HCT116 (cell line): Measurements from ENCODE around the gene CD164. TPM values are rescaled to one million over a fixed set of nuclear protein-coding genes. Genes with fewer than 3 reads are reported as not detected.

Experiments used
- CBX3 ChIP-seq: IDR thresholded peaks from 2 replicates; pipeline ENCODE4 v1.6.1; 2012; ENCODE audit warnings: low read depth
- EGR1 ChIP-seq: IDR thresholded peaks from 2 replicates; pipeline ENCODE4 v1.6.1; 2012; ENCODE audit warnings: low read depth
- ELF1 ChIP-seq: IDR thresholded peaks from 2 replicates; pipeline ENCODE4 v1.6.1; 2012; ENCODE audit warnings: low read depth, borderline replicate concordance
- EZH2 ChIP-seq: fragments of 200-600 bp; sonication (generic); IDR thresholded peaks from 2 replicates; pipeline ENCODE4 v1.6.1; 2017; ENCODE audit warnings: antibody characterized with exemption, mixed run types
- EZH2phosphoT487 ChIP-seq: fragments of 200-600 bp; IDR thresholded peaks from 2 replicates; pipeline ENCODE4 v1.6.1; 2018; ENCODE audit warnings: antibody characterized with exemption, borderline replicate concordance
- JUND ChIP-seq: IDR thresholded peaks from 2 replicates; pipeline ENCODE4 v1.6.1; 2012
- POLR2A ChIP-seq: IDR thresholded peaks from 2 replicates; pipeline ENCODE4 v1.7.0; 2011; ENCODE audit warnings: borderline replicate concordance; ENCODE audit not compliant: insufficient read depth, insufficient read length; ENCODE audit errors: extremely low read depth
- POLR2AphosphoS5 ChIP-seq: IDR thresholded peaks from 2 replicates; pipeline ENCODE4 v1.6.1; 2011; ENCODE audit warnings: mild to moderate bottlenecking, low read depth, low read length, moderate library complexity
- RAD21 ChIP-seq: IDR thresholded peaks from 2 replicates; pipeline ENCODE4 v1.6.1; 2012; ENCODE audit warnings: low read depth, mild to moderate bottlenecking
- REST ChIP-seq: IDR thresholded peaks from 2 replicates; pipeline ENCODE4 v1.6.1; 2012; ENCODE audit warnings: low read depth
- SIN3A ChIP-seq: IDR thresholded peaks from 2 replicates; pipeline ENCODE4 v1.6.1; 2012; ENCODE audit warnings: low read depth
- YY1 ChIP-seq: IDR thresholded peaks from 2 replicates; pipeline ENCODE4 v1.6.1; 2011; ENCODE audit warnings: low read length, low read depth, moderate library complexity, mild to moderate bottlenecking; ENCODE audit not compliant: insufficient replicate concordance; ENCODE audit errors: extremely low read depth
- total RNA-seq: library from RNA; stranded (reverse); gene quantifications from one replicate; pipeline ENCODE4 v1.2.1, GENCODE V29; 2021; ENCODE audit not compliant: unreplicated experiment
- TF ChIP-seq, protein P1 (sequence below): IDR thresholded peaks from 2 replicates; pipeline ENCODE4 v1.6.1; 2012
- TF ChIP-seq, protein P2 (sequence below): IDR thresholded peaks from 2 replicates; pipeline ENCODE4 v1.6.1; 2012

Gene CD164
- total RNA-seq, 1 experiment from 2014 or later: 171 TPM

DNA sequence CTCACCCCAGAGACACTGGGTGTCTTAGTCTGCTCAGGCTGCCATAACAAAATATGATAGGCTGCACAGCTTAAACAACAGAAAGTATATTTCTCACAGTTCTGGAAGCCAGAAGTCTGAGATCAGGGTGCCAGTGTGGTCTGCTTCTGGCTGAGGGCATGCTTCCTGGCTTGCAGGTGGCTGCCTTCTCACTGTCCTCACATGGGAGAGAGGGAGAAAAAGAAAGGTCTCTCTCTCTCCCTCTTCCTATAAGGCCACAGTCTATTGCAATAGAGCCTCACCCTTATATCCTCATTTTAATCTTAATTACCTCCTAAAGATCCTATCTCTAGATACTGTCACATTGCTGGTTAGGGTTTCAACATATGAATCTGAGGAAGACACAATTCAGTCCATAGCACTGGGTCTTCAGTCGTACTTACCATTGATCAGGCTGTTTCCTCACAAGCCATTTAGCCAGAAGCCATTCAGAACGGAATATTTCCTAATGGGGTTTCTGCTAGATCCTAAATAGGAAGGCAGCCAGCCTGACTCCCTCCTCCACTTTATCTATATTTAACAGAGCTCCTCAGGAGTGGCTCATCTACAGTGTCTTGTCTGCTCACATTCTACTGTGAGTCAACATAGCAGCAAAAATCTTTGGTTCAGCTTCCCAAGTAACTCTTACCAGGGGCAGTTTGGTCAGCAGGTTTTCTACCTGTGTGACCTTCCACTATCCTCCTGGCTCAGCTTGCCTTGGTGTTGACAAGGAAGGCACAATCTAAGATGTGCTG lies 42.2 kb downstream of the CD164 start (continued):
- no peak for TF ChIP-seq REST
- no peak for TF ChIP-seq POLR2A
- TF ChIP-seq, protein P1, sequence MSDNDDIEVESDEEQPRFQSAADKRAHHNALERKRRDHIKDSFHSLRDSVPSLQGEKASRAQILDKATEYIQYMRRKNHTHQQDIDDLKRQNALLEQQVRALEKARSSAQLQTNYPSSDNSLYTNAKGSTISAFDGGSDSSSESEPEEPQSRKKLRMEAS: no peak
- TF ChIP-seq EZH2phosphoT487: no peak
- TF ChIP-seq, protein P2, sequence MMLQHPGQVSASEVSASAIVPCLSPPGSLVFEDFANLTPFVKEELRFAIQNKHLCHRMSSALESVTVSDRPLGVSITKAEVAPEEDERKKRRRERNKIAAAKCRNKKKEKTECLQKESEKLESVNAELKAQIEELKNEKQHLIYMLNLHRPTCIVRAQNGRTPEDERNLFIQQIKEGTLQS: no peak
- no peak for TF ChIP-seq RAD21
- no peak for TF ChIP-seq EGR1
- TF ChIP-seq CBX3: no peak
- no peak for TF ChIP-seq ELF1
- TF ChIP-seq POLR2AphosphoS5: no peak
- TF ChIP-seq EZH2: no peak
- no peak for TF ChIP-seq JUND
- no peak for TF ChIP-seq YY1
- TF ChIP-seq SIN3A: no peak
